ENCODE results near the gene TADA2A. TPM values are rescaled to one million over a fixed set of nuclear protein-coding genes. Genes with fewer than 3 reads are reported as not detected.
"Not testable (repeated sequence)": the region's sequence is repeated elsewhere in the genome, so short reads cannot be mapped to it uniquely, and the experiment has no call there.

TADA2A gene
- polyA plus RNA-seq, 3 donors = 15.0 to 28.4 (median 26.5) TPM

- DNase-seq (ENCODE audit: low read depth in 3 of 3, low spot score in 2 of 3) = no peak
Measured at GRCh38 chr17:37490022-37490587, 83.4 kb downstream of the TADA2A start.

- no peak for DNase-seq (ENCODE audit: low read depth in 3 of 3, low spot score in 2 of 3)
Measured at GRCh38 chr17:37490638-37491614, 84.2 kb downstream of the TADA2A start.

GRCh38 chr17:37492167-37492566 lies 85.5 kb downstream of the TADA2A start:
- no peak for DNase-seq (ENCODE audit: low read depth in 3 of 3, low spot score in 2 of 3)

- DNase-seq (ENCODE audit: low read depth in 3 of 3, low spot score in 2 of 3) = no peak
Measured at GRCh38 chr17:37493249-37494027, 86.8 kb downstream of the TADA2A start.

- DNase-seq (ENCODE audit: low read depth in 3 of 3, low spot score in 2 of 3) = no peak
Measured at GRCh38 chr17:37494401-37494831, 87.7 kb downstream of the TADA2A start.

- no peak for DNase-seq (ENCODE audit: low read depth in 3 of 3, low spot score in 2 of 3)
Measured at GRCh38 chr17:37494971-37495370, 88.3 kb downstream of the TADA2A start.

- DNase-seq (ENCODE audit: low read depth in 3 of 3, low spot score in 2 of 3) = no peak
Measured at GRCh38 chr17:37500378-37500777, 93.7 kb downstream of the TADA2A start.

GRCh38 chr17:37502009-37502936 lies 95.6 kb downstream of the TADA2A start:
- no peak for DNase-seq (ENCODE audit: low read depth in 3 of 3, low spot score in 2 of 3)

- no peak for DNase-seq (ENCODE audit: low read depth in 3 of 3, low spot score in 2 of 3)
Measured at GRCh38 chr17:37503148-37503547, 96.5 kb downstream of the TADA2A start.

- no peak for DNase-seq (ENCODE audit: low read depth in 3 of 3, low spot score in 2 of 3)
Measured at GRCh38 chr17:37505333-37505732, 98.6 kb downstream of the TADA2A start.

GRCh38 chr17:37506678-37507077 lies 100.0 kb downstream of the TADA2A start:
- no peak for DNase-seq (ENCODE audit: low read depth in 3 of 3, low spot score in 2 of 3)

GRCh38 chr17:37507111-37507510 lies 100.4 kb downstream of the TADA2A start:
- no peak for DNase-seq (ENCODE audit: low read depth in 3 of 3, low spot score in 2 of 3)

- DNase-seq (ENCODE audit: low read depth in 3 of 3, low spot score in 2 of 3) = no peak
Measured at GRCh38 chr17:37510056-37510455, 103.4 kb downstream of the TADA2A start.

- DNase-seq (ENCODE audit: low read depth in 3 of 3, low spot score in 2 of 3) = not testable (repeated sequence)
Measured at GRCh38 chr17:37511642-37512041, 105.0 kb downstream of the TADA2A start.

GRCh38 chr17:37512442-37513068 lies 105.9 kb downstream of the TADA2A start:
- DNase-seq (ENCODE audit: low read depth in 3 of 3, low spot score in 2 of 3) = no peak

- no peak for DNase-seq (ENCODE audit: low read depth in 3 of 3, low spot score in 2 of 3)
Measured at GRCh38 chr17:37513711-37514110, 107.0 kb downstream of the TADA2A start.

GRCh38 chr17:37516127-37516571 lies 109.5 kb downstream of the TADA2A start:
- DNase-seq (ENCODE audit: low read depth in 3 of 3, low spot score in 2 of 3) = no peak

- DNase-seq (ENCODE audit: low read depth in 3 of 3, low spot score in 2 of 3) = no peak
Measured at GRCh38 chr17:37517881-37518280, 111.2 kb downstream of the TADA2A start.

GRCh38 chr17:37518826-37519225 lies 112.1 kb downstream of the TADA2A start:
- no peak for DNase-seq (ENCODE audit: low read depth in 3 of 3, low spot score in 2 of 3)
